GM12865 (cell line): ENCODE measurements around the gene TIMM17B.

ENCODE experiments used
- DNase-seq: peaks from one replicate; pipeline ENCODE4 v3.0.0; 2010; ENCODE audit warnings: low read depth
- H3K4me3 ChIP-seq: 2 replicates; pipeline ENCODE4 v1.5.1; 2011; ENCODE audit warnings: mild to moderate bottlenecking, low read depth, low read length, control low read depth
- TF ChIP-seq, protein P1 (sequence below): IDR thresholded peaks from 2 replicates; pipeline ENCODE4 v1.5.1; 2011; ENCODE audit warnings: low read length, control low read depth, low read depth, inconsistent platforms; ENCODE audit not compliant: insufficient read depth; ENCODE audit errors: missing control alignments

TIMM17B gene

DNA sequence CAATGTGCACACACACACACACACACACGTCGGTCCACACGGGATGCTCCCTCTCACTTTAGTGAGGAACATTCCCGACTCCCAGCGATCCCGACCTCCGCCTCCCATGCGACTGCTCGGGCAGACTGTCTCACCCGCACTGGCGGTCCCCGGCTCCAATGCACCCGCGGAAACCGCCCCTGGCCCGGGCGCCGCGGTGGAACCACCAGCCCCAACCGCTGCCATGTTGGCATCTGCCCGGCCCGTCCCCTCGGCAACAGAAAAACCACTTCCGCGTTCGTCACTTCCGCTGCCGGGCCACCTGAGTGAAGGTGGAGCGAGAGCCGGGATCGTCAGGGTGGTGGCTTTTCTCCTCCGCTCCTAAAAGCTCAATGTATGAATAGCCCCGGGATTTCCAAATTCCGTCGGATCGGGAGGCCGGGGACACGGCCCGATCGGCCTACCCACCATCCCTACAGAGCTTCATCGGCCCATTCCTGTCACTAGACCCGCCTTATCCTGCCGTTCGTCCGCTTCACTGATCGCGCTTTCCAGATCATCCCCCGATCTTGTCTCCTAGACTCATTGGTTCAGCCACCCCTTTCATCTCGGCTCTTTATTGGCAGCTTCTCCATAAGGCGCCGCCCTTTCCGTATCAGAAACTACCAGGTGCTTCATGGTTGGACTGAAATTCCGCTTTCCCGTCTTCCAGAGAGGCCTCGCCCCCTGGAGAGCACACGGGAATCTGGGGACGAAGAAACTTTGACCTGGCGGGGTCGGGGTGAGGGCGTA lies 14.0 kb upstream of the TIMM17B start, which contains the start of gene SLC35A2:
Gene SLC35A2, minus strand, starts transcription at position 235 of the 771 bp plus-strand sequence. Its CDS starts 10 bp downstream, at position 225.
- DNase-seq, result peak; percentile 87
- TF ChIP-seq, protein P1, sequence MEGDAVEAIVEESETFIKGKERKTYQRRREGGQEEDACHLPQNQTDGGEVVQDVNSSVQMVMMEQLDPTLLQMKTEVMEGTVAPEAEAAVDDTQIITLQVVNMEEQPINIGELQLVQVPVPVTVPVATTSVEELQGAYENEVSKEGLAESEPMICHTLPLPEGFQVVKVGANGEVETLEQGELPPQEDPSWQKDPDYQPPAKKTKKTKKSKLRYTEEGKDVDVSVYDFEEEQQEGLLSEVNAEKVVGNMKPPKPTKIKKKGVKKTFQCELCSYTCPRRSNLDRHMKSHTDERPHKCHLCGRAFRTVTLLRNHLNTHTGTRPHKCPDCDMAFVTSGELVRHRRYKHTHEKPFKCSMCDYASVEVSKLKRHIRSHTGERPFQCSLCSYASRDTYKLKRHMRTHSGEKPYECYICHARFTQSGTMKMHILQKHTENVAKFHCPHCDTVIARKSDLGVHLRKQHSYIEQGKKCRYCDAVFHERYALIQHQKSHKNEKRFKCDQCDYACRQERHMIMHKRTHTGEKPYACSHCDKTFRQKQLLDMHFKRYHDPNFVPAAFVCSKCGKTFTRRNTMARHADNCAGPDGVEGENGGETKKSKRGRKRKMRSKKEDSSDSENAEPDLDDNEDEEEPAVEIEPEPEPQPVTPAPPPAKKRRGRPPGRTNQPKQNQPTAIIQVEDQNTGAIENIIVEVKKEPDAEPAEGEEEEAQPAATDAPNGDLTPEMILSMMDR, result no peak

DNA sequence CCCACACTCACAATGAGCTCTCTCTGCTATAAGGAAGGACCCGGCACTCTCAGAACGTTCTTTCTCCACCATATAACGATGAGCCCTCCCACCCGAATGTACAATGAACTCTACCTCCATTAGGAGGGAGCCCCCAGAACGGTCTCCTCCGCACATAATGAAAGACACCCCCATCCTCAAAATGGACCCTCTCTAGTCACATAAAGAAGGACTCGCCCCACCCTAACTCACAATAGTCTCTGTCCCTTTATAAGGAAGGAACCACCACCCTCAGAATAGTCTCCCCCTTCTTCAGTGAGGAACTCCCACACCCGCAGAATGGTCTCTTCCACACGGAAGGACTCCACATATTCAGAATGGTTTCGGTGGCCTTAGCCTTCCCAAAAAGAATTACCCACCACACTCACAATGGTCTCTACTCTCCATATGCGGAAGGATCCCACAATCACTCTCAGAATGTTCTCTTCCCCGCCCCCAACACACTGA lies 13.4 kb upstream of the TIMM17B start:
- TF ChIP-seq, protein P1, result no peak
- no peak for DNase-seq
- H3K4me3 ChIP-seq, result peak overlapping the region; percentile 78

More for the DNA sequence above, 14.0 kb upstream of the TIMM17B start, which contains the start of gene SLC35A2:
- peak within 1 kb of the TSS; percentile 78 for H3K4me3 ChIP-seq

DNA sequence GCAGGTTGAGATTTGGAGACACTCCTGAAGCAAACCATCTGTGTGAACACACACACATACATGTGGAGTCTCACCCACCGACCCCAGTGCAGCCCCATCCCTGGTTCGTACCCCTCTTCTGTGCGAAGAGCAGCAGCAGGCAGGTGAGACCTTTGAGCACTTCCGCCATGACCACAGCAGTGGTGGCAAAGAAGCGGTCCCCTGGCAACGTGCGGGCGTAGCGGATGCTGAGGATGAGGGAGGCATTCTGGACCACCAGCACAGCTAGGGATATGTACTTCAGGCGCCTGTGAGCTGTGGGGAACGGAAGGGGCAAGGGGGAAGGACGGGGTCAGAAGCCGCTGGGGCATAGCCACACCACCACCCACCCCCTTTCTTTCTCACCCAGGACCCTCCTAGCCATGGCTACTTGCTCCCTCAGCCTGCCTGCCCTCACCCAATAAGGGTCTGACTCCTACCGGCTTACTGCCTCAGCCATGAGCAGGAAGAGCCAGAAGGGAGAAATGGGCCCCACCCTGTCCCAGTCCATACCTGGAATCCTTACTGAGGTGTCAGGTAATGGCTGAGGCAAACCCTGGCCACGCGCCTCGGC lies 12.2 kb upstream of the TIMM17B start:
- no peak for DNase-seq
- H3K4me3 ChIP-seq, result no peak overlapping the region

DNA sequence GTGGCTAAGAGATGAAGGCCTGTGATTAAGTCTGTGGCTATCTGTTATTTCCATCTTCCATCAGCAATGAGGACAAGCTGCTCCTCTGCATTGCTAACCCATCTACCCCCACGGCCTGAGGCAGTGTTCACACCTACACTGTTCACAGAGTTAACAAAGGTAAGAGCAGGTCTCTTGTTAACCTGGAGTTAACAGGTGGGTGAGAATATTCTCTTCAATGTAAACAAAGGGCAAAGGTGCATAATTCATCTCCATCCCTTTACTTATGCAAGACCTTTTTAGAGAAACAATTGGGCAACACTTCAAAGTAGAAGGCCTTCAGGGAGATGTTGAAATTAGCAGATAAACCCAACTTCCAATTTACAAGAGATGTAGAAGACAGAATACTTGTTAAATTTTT lies 11.0 kb upstream of the TIMM17B start:
- DNase-seq, result no peak
- TF ChIP-seq, protein P1, result no peak

More for the DNA sequence above, 12.2 kb upstream of the TIMM17B start:
- TF ChIP-seq, protein P1, result no peak

DNA sequence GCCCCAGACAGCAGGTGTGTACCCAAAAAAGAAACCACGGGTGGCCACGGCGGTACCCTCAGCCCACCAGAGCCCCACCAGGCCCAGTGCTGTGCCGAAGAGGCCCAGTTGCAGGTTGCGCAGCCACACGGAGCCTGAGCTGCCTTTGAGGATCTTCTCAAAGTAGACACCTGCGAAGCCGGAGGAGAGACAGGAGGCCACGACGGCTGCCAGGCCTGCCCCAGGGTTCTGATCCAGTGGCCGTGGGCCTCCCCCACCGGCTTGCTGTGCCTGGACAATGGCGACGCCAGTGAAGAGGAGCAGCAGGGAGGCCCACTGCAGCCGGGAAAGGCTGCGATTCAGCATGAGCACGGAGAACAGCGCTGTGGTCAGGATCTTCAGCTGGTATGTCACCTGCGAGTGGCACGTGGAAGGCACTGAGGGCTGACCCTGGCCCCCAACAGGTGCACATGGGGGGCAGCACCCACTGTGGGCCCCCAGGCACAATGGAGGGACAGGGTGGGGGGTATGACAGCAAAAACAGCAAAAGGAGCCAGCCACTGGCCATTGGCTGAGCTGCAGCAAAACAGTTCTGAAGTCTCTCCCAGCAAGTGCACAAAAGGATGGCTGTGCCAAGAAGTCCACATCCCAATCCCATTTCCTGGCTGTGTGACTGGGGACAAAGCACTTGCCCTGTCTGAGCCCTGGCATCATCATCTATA lies 7.7 kb upstream of the TIMM17B start:
- no peak overlapping the region for H3K4me3 ChIP-seq
- TF ChIP-seq, protein P1, result no peak
- no peak for DNase-seq

More for the DNA sequence above, 11.0 kb upstream of the TIMM17B start:
- no peak overlapping the region for H3K4me3 ChIP-seq

DNA sequence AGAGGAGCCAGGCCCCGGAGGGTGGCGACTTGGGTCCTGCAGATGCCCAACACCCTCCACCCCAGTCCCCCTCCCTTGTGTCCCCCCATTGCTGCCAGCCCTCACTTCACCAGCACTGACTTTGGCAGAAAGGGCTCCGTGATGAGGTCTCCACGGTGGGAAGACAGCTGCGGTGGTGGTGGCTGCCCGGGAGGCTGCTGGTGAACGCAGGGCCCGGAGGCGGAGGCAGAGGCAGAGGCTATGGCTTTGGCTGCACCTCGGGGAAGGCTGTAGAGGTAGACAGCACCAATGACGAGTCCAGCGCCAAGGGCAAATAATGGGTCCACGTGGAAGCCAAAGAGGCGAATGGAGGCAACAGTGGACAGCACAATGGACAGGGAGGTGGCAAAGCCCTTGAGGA lies 7.1 kb upstream of the TIMM17B start:
- TF ChIP-seq, protein P1, result no peak
- H3K4me3 ChIP-seq, result no peak overlapping the region
- DNase-seq, result no peak
